Stimulated activated CD8-positive, alpha-beta memory T cell treated with anti-CD3 and anti-CD28 coated beads, Interleukin-7, amount 100 ng/mL, for 48 hours (primary cell): Measurements from ENCODE around the gene KRAS.
A peak's percentile ranks its signal among the peaks of the same experiment; 100 is the strongest.

Source experiments
- DNase-seq, 2 donors: peaks; one replicate each; pipeline ENCODE4 v3.0.0-alpha.2; 2020; ENCODE audit warnings: low read depth in 1 of 2; ENCODE audit errors: extremely low read depth in 1 of 2

The KRAS gene

DNA sequence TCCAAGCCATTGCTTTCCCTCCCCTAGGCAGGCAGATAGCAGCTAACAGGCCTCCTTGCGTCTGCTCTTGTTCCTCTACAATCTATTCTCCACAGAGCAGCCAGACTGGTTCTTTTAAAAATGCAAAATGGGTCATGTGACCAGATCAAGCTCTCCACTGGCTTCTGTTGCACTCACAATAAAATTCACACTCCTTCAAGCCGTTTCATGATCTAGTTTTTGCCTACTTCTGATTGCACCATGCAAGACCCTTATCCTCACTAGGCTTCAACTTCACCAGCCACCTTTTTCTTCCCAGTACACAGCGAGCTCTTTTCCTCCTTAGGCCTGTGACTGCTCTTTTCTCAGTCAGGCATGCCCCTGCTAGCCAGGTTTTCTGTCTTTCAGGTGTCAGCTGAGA lies 6.1 kb upstream of the KRAS start:
- DNase-seq: no peak

DNA sequence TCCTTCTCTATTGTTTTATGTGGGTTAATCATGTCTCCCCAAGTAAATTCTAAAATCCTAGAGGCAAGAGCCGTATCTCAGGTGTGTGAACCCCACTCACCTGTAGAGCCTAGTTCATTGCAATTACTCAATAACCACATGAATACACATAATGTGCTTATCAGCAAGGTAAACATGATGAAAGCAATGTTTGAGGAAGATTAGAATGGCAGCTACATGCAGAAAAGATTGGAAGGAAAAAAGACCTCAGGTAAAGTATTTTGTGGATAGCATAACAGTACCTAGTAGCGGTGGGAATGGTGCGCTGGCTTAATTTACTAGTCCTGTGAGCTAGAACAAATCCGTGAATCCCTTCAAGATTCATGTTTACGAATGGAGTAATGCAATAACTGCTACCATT lies 5.3 kb upstream of the KRAS start:
- no peak for DNase-seq

DNA sequence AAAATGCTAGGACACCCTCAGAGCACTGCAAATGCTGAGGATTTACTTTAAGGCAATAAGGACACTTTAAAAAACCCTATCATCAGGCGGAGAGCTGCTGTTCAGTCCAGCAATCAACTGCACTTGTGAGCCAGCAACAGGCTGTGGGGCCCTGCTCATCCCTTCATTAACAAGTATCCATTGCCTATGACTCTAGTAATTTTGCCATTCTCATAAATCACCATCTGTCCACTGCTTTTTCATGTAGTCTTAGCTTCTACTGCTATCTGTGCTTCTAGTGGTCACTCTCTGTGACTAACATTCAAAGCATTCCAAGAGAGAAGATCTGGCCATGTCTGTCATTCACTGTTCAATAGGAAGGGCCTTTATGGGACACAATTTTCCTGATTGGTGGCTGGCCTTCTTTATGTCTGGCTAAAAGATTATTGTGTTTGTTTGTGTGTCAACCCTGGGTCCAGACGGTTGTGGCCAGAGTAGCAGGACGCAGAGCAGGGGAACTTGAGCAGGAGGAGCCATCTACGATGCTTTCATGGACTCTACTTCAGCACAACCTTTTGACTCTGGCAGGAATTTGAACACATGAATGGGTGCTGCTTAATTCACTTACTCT lies 3.6 kb upstream of the KRAS start:
- DNase-seq: no peak

DNA sequence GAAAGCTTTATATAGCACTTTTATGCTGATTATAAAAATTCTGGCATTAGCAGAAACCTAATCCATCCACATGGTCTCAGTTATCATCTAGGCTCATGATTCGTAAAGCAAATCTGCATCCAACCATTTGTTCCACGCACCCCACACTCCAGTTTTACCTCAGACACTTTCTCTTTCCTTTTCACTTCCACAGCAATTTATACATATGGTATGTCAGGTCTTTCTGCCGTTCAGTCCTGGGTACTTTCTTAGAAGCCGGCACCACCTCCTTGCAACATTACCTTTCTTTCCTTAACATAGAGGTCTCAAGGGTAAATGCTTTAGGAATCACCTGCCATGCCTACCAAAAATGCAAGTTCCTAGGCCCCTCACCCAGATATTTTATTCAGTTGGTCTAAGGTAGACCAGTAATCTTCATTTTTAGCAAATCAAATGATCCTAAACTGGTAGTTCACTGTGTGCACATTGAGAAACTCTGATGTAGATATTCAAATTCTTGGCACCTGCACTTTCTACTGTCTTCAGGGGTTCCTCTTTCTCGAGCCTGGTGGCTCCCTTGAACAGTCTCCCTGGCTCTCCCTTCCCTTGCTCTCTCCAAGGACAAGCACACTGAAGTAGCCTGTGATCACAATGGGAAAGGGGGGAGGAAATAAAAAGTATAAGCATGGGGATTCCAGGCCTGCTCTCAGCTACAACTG lies 2.8 kb upstream of the KRAS start:
- DNase-seq: no peak

DNA sequence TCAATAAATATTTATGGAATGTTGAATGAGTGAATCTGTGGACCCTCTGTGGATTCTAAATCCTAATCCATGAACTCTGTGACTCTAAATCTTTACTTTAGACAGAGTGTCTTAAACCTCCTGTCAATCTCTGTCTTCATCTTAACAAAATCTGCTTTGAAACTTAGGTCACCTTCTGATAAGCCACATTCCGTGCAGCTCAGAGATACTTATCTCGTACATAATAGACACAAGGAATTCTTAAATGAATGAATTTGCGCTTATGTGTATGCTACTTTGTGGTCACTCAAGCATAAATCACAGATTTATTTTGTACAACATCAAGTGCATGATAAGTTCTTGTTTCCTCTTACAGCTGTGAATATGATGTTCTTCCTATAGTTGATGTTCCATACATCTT lies 2.2 kb upstream of the KRAS start:
- no peak for DNase-seq

DNA sequence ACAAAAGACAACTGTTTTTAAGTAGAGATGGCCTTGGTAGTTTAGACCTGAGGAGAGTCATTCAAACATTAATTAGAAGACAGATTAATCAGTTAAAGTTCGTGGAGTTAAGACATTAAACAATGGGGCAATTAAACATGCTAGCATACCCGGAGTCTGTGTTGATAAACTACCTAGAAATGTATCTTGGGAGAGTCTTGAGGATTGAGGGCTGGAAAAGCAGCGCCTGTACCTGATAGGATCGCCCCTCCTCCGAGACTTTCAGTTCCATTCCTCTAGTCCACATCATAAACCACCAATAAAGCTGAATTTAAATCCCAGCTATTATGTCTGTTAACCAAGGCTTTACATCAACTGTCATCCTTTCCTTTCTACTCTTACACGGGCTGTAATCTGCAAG lies 1.0 kb upstream of the KRAS start:
- DNase-seq: no peak

DNA sequence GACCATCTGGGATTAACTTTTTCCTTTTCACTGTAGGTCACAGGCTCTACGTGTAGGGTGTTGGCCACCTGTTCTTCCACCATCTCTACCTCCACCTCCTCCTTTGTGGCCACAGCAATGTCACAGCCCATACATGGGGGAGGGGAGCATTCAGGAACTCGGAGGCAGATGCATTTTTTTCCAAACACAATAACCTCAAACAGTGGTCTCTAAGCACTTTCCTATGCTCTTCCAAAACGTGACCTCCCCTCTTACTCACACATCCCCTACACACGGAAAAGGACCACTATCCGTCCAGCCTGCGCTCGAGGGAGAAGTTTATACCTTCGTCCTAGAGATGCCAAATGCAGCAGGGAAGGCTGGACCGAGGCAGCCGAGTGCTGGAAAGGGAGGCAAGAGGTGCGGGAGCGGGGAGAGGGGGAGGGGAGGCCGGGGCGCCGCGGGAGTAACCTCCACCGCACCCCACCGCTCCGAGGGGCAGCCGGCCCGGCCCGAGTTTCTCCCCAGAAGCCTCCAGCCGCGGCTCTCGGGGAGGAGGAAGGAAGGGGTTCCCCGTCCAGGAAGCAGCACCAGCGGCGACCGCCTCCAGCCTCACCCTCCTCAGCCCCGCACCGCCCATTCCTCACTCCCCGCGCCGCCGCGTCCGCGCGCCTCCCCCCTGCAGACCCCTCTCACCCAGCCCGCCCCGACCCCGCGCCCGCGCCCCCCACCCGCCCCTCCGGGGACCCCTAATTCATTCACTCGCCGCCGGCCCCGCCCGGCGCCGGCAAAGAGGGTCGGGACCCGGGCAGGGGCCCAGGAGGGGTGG lies 594 bp downstream of the KRAS start:
- peak; percentile 15 for DNase-seq

DNA sequence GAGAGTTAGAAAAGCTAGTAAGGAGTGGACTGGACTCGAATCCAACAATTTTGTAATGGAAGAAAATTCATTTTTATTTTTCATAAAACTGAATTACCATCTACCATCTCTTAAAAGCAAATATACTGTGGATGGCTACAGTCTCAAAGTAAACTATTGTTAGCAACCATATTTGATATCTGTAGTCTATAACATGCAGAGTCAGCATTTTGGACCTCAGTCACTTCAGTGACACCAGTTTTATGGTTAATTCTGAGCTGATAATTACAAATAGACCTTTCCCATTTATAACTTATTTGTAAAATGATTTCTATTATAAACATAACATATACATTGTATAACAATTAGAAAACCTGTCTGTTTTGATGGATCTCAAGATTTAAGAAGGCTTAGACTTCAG lies 2.0 kb downstream of the KRAS start:
- DNase-seq: no peak

DNA sequence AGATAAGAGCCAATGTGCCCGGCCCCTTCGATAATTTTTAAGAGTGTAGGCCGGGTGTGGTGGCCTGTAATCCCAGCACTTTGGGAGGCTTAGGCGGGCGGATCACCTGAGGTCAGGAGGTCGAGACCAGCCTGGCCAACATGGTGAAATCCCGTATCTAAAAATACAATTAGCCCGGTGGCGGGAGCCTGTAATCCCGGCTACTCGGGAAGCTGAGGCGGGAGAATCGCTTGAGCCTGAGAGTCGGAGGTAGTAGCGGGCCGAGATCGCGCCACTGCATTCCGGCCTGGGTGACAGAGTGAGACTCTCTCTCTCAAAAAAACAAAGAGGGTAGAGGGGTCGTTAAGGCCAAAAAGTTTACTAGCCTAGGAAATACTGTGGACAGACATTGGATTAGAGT lies 2.6 kb downstream of the KRAS start:
- DNase-seq: no peak

DNA sequence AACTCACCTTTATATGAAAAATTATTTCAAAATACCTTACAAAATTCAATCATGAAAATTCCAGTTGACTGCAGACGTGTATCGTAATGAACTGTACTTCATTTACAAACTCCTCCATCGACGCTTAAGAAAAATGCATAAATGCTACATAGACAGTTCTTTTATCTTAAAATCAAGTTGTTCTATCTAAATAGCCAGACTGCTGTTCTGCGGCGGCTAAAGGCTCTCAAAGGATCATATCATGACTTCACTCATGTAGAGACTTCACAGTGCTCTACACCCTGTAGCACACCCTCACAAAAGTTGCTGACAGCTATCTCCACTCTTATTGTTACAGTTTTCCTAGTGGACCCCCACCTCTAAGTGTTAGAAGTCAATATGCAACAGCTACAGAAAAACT lies 5.2 kb downstream of the KRAS start:
- no peak for DNase-seq

DNA sequence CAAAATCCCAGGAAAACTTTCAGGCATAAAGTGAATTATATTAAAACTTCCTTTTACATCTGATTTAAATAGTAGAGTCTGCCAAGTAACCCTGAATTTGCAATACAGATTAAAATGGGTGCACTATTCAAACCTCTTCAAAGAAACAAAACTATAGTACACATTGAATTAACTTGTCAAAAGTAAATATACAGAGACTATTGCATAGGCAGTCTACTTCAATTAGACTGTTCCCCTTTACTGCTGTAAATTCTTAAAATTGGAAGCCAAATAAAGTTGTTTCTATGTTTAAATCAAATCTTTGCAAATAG lies 7.1 kb downstream of the KRAS start:
- no peak for DNase-seq

DNA sequence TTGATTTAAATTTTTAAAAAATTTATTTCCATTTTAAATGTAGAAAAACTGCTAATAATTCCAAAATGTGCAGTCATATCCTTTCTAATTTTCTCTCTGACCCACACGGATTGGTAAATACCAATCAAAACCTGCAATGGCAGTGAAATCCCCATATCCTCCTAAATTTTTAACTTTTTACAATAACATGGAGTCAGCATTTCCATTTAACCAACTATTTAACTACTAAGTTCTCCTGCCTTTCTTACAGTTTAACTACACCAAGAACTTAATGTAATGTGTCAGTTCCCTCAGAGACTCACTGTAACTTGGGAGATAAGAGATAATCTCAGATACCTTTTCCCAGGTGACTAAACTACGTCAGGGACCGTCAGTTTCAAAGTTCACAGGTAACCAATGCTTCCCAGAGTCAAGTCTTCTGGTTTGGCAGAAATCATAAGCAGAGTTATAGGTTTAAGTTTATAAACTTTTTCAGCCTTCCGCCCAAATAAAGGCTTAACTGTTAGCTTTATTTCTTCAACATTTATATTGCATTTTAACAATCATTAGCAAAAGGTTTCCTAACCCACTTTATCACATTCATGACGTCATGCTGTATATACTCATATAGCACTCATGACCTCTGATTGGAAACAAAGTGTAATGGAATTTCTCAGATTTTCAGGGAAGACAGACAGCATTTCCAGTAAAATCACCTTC lies 7.6 kb downstream of the KRAS start:
- DNase-seq: no peak

DNA sequence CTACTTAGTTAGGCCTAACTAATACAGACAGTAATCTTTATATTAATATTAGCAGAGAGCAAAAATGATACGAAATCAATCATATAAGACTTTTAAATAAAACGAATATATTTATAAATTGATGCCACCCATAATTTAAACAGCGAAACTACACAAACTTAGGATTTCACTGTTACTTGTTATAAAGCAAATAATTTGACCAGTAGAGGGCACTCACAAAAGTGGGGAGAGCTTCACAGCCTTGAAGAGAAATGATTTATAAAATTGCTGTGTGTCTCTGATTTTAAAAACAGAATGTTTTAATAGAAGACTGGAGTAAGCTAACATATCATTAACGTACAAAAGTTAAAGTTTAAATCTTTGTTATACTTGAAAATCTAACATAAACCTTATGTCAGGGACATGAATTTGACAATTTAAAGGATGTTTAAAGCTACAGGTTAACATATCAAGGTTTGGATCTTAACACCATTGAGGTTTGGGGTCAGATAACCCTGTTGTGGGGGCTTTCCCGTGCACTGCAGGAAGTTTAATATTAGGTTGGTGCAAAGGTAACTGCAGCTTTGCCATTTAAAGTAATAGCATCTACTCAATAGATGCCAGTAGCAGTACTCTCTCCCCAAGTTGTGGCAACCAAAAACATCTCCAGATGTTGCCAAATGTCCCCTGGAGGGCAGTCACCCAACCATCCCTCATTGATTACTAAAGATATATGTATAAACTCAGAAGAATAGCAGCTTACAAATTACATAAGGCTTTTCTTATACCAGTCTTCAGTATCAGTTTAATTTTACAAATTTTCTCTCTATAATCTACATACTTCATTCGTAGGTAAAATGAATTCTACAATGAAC lies 9.3 kb downstream of the KRAS start:
- no peak for DNase-seq

DNA sequence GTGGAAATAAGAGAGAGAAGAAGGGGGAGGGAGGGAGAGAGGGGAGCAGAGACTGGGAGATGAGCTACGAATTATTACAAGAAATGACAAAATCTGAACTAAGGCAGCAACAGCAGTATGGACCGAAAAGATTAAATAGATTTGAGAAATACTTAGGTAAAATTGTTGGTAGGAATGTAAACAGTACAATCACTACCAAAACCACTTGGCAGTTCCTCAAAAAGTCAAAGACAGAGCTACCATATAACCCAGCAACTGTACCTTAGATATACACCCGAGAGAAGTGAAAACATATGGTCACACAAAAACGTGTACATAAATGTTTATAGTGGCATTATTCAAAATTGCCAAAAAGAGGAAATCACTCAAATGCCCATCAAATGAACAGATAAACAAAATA lies 14.1 kb downstream of the KRAS start:
- no peak for DNase-seq

DNA sequence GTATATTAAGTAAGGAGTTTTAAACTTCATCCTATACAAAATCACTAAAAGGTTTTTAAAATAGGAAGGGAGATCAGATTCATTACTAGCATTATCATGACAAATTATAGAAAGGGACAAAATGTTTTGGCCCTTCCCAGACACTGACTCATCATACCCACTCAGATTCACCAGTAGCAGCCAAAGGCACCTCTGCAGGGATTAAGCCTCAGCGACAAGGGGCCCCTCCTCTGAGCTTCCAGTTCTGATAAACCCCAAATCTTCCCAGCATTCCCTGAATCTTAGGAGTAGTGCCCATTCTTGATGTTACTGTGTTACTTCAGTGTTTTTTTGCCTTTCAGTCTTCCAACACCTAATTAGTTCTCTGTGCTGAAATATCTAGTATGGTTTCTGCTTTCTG lies 14.5 kb downstream of the KRAS start:
- DNase-seq: no peak

DNA sequence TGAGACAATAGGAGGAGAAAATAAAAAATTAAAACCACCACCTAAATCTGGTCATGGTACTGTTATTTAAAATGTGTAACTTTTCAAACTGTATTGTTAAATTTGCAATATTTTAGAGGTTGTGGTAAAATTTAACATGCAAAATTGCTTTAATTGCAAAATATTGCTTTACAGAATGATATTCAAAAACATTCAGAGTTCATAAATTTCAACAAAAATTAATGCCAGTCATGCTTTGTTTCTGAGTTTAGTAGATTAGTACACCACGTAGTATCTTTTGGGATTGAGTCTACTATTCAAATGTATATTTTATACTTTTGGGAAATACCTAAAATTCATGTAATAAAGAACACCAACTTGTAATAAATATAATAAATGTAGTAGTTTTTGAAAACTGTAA lies 37.4 kb downstream of the KRAS start:
- no peak for DNase-seq

DNA sequence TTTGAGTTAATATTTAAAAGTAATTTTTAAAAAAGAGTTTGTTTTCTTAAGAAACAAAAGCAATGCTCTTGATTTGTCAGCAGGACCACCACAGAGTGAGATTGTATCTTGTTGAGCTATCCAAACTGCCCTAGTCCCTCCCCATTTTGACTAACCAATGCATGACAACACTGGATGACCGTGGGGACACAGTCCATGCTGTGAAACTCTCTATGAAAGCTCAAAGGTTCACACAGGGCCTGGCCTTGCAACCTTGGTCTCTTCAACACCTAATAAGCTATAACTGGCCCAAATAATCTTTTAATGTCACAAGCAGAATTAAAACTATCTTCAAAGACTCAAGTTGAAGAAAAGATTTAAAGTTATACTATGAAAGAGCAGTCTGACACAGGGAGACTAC lies 42.2 kb downstream of the KRAS start:
- no peak for DNase-seq

DNA sequence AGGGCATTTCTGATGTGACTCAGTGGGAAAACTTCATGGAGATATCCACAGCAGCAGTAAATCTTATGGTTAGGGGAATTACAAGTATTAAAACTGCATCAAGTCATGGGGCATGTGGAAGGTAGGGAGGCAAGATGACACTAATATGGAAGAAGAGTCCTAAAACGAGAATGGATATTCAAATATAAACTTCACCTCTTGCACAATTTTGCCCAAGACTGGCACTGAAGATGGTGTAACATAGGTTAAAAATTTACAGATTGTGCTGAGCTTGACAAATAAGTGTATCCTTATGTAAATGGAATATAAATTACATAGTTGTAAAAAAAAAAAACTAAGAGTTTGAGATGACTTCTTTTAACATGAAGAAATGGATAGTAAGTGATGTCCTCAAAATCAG lies 42.9 kb downstream of the KRAS start:
- DNase-seq: no peak

DNA sequence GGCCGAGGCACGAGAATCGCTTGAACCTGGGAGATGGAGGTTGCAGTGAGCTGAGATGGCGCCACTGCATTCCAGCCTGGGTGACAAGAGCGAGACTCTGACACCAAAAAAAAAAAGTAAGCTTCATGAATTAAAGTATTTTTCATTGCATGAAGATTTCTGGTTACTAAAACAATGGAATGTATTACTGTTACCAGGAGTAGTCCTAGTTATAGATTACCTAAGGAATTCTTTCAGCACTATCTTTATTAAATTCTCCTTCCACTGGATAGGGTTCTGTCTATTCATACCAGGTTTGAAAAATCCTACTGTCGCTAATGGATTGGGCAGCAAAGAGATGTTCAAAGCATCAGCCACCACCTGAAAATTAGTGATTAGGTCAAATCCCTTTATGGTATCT lies 43.3 kb downstream of the KRAS start:
- no peak for DNase-seq

DNA sequence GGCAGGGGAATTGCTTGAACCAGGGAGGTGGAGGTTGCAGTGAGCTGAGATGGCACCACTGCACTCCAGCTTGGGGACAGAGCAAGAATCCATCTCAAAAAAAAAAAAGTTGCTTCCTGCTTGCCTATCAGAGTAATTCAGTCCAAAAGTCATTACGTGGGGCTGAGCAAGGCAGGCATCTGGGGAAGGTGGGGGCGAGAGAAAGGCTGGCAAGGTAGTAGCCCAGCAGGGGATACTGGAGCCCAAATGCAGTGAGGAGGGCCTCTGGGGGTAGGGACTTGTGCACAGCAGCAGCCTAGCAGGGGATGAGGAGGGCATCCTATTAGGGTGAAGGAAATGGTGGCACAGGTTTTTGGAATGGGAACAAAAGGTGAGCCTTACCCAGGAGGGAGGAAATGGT lies 48.6 kb downstream of the KRAS start:
- no peak for DNase-seq

DNA sequence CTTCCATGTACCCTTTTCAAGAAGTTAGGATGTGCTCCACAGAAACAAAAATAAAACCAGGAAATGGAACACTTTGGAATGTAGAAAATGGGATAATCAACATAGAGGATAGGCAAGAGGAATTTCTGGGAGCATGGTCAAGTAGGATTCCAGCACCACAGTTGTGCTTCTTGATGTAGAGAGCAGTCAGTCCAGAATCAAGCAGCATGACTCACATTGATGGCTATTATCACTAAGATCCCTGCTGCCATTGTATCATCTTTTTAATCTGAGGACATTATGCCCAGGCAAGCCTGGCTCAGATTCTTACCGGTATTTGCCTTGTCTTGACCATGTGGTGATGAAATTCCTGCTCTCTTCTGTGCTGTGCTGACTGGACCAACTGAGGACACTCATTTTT lies 50.0 kb downstream of the KRAS start:
- no peak for DNase-seq
